HCT116 (cell line): ENCODE data around the gene FBXL13. TPM values are rescaled to one million over a fixed set of nuclear protein-coding genes. Genes with fewer than 3 reads are reported as not detected.

ENCODE experiments used
- ATAC-seq: fragments of 200-7000 bp; cut with Tn5 transposase; 2 replicates; pipeline ENCODE4 v1.9.1; 2020; ENCODE audit warnings: mild to moderate bottlenecking, moderate library complexity
- BruUV-seq: library from RNA; stranded (reverse); fragments of 400-500 nt; replicated peaks from 2 replicates; lab custom pipeline; 2021; lab: Mats Ljungman, UMichigan
- CTCF ChIA-PET: fragments of 300-600 bp; sonication (Branson Sonifier 250); formaldehyde crosslinking; loops from one replicate; lab custom pipeline; 2021; ENCODE audit warnings: antibody characterized with exemption; lab: Charles Lee
- POLR2A ChIA-PET: fragments of 300-600, 350-600 bp; sonication (Branson Sonifier 250); formaldehyde crosslinking; loops from one replicate; lab custom pipeline; 2021; ENCODE audit warnings: antibody characterized with exemption; lab: Charles Lee
- RAD21 ChIA-PET, 2 experiments: fragments of 300-600 bp; sonication (Branson Sonifier 250); formaldehyde crosslinking; loops; one replicate each; lab custom pipeline; 2023; ENCODE audit warnings: low total read pairs in 2 of 2; ENCODE audit not compliant: uncharacterized antibody in 2 of 2, unreplicated experiment in 2 of 2, low non-redundant PET in 1 of 2; lab: Charles Lee
- DNase-seq: peaks from one replicate; pipeline ENCODE4 v3.0.0-alpha.2; 2010; ENCODE audit warnings: low read depth, low spot score
- H2AFZ ChIP-seq: fragments of 200-600 bp; shearing (Covaris generic), sonication (generic); 2 replicates; pipeline ENCODE4 v1.6.1; 2017; ENCODE audit warnings: low read depth, mixed run types, mixed read lengths, antibody characterized with exemption, low read length; ENCODE audit not compliant: poor library complexity, severe bottlenecking
- H3K27ac ChIP-seq: 2 replicates; pipeline ENCODE4 v1.5.1; 2012; ENCODE audit warnings: low read depth, low read length
- H3K27me3 ChIP-seq: fragments of 200-600 bp; sonication (generic); 2 replicates; pipeline ENCODE4 v1.6.1; 2016; ENCODE audit warnings: mixed run types, low read length, mixed read lengths; ENCODE audit not compliant: insufficient read depth
- H3K36me3 ChIP-seq, 2 experiments: fragments of 200-500 bp in 1 of 2; fragments of 200-600 bp in 1 of 2; sonication (Bioruptor generic) in 1 of 2; sonication (generic) in 1 of 2; 2 replicates each; pipeline versions ENCODE4 v1.5.1 to v1.6.1; 2014 to 2016; ENCODE audit warnings: low read length in 2 of 2, inconsistent platforms in 1 of 2, mixed read lengths in 1 of 2, mixed run types in 1 of 2; ENCODE audit not compliant: insufficient read depth in 2 of 2, control insufficient read depth in 1 of 2
- H3K4me1 ChIP-seq, 2 experiments: fragments of 200-600 bp in 1 of 2; sonication (generic) in 1 of 2; 2 replicates each; pipeline versions ENCODE4 v1.5.1 to v1.6.1; 2012 to 2017; ENCODE audit warnings: low read length in 2 of 2, inconsistent platforms in 1 of 2, mild to moderate bottlenecking in 1 of 2, mixed read lengths in 1 of 2, mixed run types in 1 of 2, moderate library complexity in 1 of 2; ENCODE audit not compliant: insufficient read depth in 2 of 2, control insufficient read depth in 1 of 2
- H3K4me2 ChIP-seq: fragments of 200-600 bp; sonication (generic); 2 replicates; pipeline ENCODE4 v1.6.1; 2017; ENCODE audit warnings: mixed run types, low read length, mixed read lengths
- H3K4me3 ChIP-seq, 2 experiments: fragments of 200-600 bp in 1 of 2; sonication (generic) in 1 of 2; replicated peaks in 1 of 2; 2 replicates each; pipeline ENCODE4 v1.5.1; 2011 to 2016; ENCODE audit warnings: low read length in 2 of 2, control low read depth in 1 of 2, low read depth in 1 of 2, mild to moderate bottlenecking in 1 of 2, mixed read lengths in 1 of 2, mixed run types in 1 of 2
- H3K79me2 ChIP-seq: fragments of 200-600 bp; sonication (generic); 2 replicates; pipeline ENCODE4 v1.6.1; 2017; ENCODE audit warnings: mild to moderate bottlenecking, mixed run types, low read length, moderate library complexity, mixed read lengths; ENCODE audit not compliant: insufficient read depth
- H3K9ac ChIP-seq: fragments of 200-600 bp; sonication (generic); 2 replicates; pipeline ENCODE4 v1.6.1; 2016; ENCODE audit warnings: low read length, mixed read lengths
- H3K9me2 ChIP-seq: fragments of 200-600 bp; sonication (generic), shearing (Covaris generic); 2 replicates; pipeline ENCODE4 v1.6.1; 2017; ENCODE audit warnings: mixed run types, mild to moderate bottlenecking, moderate library complexity; ENCODE audit not compliant: insufficient read depth
- H3K9me3 ChIP-seq, 2 experiments: fragments of 200-500 bp in 1 of 2; fragments of 200-600 bp in 1 of 2; sonication (Bioruptor generic) in 1 of 2; sonication (generic) in 1 of 2; 2 replicates each; pipeline ENCODE4 v1.6.1; 2014 to 2017; ENCODE audit warnings: low read length in 2 of 2, mixed read lengths in 2 of 2, inconsistent platforms in 1 of 2, low read depth in 1 of 2, mild to moderate bottlenecking in 1 of 2, mixed run types in 1 of 2, moderate library complexity in 1 of 2; ENCODE audit not compliant: control insufficient read depth in 1 of 2, insufficient read depth in 1 of 2
- H4K20me1 ChIP-seq: fragments of 200-600 bp; sonication (generic), shearing (Covaris generic); 2 replicates; pipeline ENCODE4 v1.6.1; 2017; ENCODE audit warnings: mixed run types, mild to moderate bottlenecking, moderate library complexity; ENCODE audit not compliant: insufficient read depth
- CBX3 ChIP-seq: IDR thresholded peaks from 2 replicates; pipeline ENCODE4 v1.6.1; 2012; ENCODE audit warnings: low read depth
- CEBPB ChIP-seq: IDR thresholded peaks from 2 replicates; pipeline ENCODE4 v1.6.1; 2012; ENCODE audit warnings: low read depth
- EZH2phosphoT487 ChIP-seq: fragments of 200-600 bp; IDR thresholded peaks from 2 replicates; pipeline ENCODE4 v1.6.1; 2018; ENCODE audit warnings: antibody characterized with exemption, borderline replicate concordance
- FOSL1 ChIP-seq: IDR thresholded peaks from 2 replicates; pipeline ENCODE4 v1.6.1; 2012; ENCODE audit warnings: low read depth
- JUND ChIP-seq: IDR thresholded peaks from 2 replicates; pipeline ENCODE4 v1.6.1; 2012
- POLR2AphosphoS5 ChIP-seq: IDR thresholded peaks from 2 replicates; pipeline ENCODE4 v1.6.1; 2011; ENCODE audit warnings: mild to moderate bottlenecking, low read depth, low read length, moderate library complexity
- SRF ChIP-seq: IDR thresholded peaks from 2 replicates; pipeline ENCODE4 v1.6.1; 2012; ENCODE audit warnings: low read depth
- TCF7L2 ChIP-seq: IDR thresholded peaks from 2 replicates; pipeline ENCODE4 v1.7.0; 2011; ENCODE audit warnings: borderline replicate concordance, inconsistent platforms; ENCODE audit not compliant: insufficient read depth, insufficient read length; ENCODE audit errors: extremely low read depth
- ZFX ChIP-seq: fragments of 450-650 bp; IDR thresholded peaks from 2 replicates; pipeline ENCODE4 v1.6.1; 2017
- ZNF274 ChIP-seq: fragments of 200-500 bp; sonication (Bioruptor generic); IDR thresholded peaks from 2 replicates; pipeline ENCODE4 v1.6.1; 2014; ENCODE audit warnings: mild to moderate bottlenecking, low read depth, low read length, inconsistent platforms
- intact Hi-C: fragments of 100-400 bp; cut with micrococcal nuclease; formaldehyde crosslinking; loops from 2 replicates; pipeline ENCODE4 v1.10.0; 2022
- total RNA-seq: library from RNA; stranded (reverse); gene quantifications from one replicate; pipeline ENCODE4 v1.2.1, GENCODE V29; 2021; ENCODE audit not compliant: unreplicated experiment
- TF ChIP-seq, protein P1 (sequence below): IDR thresholded peaks from 2 replicates; pipeline ENCODE4 v1.6.1; 2012

FBXL13 gene
- total RNA-seq, 1 experiment from 2014 or later = 1.0 TPM

DNA sequence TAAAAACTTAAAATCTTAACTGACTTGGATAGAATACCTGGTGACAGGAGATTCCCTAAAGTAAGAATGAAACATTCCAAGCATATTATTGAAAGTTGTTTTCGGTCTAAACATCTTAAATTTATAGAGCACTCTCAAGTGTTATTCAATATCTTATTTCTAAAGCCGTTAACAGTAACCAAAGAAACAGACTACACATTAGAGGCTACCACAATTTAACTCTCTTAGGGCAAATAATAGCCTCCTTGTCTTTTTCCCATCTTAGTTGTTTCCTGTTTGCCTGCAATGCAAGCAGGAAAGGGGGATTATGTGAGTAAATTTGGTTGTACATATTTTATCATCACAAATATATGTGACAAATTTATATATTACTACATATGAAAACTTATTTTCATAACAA is 42.9 kb upstream of the FBXL13 start:
- no peaks in the 10 kb centered on the region for H3K79me2 ChIP-seq
- H4K20me1 ChIP-seq = no peaks in the 10 kb centered on the region
- no peak for DNase-seq
- H3K4me1 ChIP-seq = peaks cover 8 to 12% of the 10 kb centered on the region in 2 experiments
- no peak overlapping the region for H3K4me2 ChIP-seq
- no peak overlapping the region for H3K27ac ChIP-seq
- TF ChIP-seq FOSL1 (no peak), CBX3 (no peak), POLR2AphosphoS5 (no peak), CEBPB (no peak), TCF7L2 (no peak), EZH2phosphoT487 (no peak), JUND (no peak), ZNF274 (no peak)
- TF ChIP-seq, protein P1, sequence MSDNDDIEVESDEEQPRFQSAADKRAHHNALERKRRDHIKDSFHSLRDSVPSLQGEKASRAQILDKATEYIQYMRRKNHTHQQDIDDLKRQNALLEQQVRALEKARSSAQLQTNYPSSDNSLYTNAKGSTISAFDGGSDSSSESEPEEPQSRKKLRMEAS = no peak
- no peaks in the 10 kb centered on the region for H3K27me3 ChIP-seq
- ChIA-PET POLR2A (no interaction called here), CTCF (no interaction called here), RAD21 (no interaction called here)
- no peak overlapping the region for H3K4me3 ChIP-seq
- H3K9ac ChIP-seq = no peak overlapping the region
- H3K9me3 ChIP-seq = no peaks in the 10 kb centered on the region
- no peak overlapping the region for H2AFZ ChIP-seq
- no TSS peak for BruUV-seq
- no peaks in the 10 kb centered on the region for H3K9me2 ChIP-seq
- intact Hi-C loops = no loop called here
- peaks cover 0 to 8% of the 10 kb centered on the region in 2 experiments; a peak in 1 of 4 replicates for H3K36me3 ChIP-seq
- ATAC-seq = no peak

DNA sequence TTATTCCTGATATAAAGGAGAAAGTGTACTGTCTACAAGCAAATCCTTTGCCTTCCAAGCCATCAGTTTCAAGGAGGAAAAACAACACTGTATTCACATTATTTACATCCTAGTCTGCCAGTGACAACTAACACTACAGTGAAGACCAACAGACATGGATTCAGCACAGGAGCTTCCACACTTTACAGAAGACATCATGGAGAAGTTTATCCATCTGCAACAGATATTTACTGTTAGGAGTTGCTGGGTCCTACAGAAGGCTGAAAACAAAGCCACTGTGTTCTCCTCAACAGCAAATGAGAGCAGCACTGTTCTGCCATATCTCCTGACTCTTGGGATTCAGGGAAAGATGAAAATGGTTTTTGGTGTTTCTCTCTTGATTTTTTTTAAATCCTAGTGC is 42.4 kb upstream of the FBXL13 start:
- H3K9me3 ChIP-seq = no peaks in the 10 kb centered on the region
- no peaks in the 10 kb centered on the region for H3K9me2 ChIP-seq
- ChIA-PET RAD21 (no interaction called here), POLR2A (no interaction called here)
- intact Hi-C loops = no loop called here
- ATAC-seq (no peak), DNase-seq (no peak)
- no peaks in the 10 kb centered on the region for H4K20me1 ChIP-seq
- H3K4me3 ChIP-seq = no peak overlapping the region
- no peak overlapping the region for H3K9ac ChIP-seq
- H3K79me2 ChIP-seq = no peaks in the 10 kb centered on the region
- no peak overlapping the region for H3K27ac ChIP-seq
- peaks cover 0 to 8% of the 10 kb centered on the region in 2 experiments; a peak in 1 of 4 replicates for H3K36me3 ChIP-seq
- TF ChIP-seq, protein P1 = no peak
- TF ChIP-seq SRF (no peak), EZH2phosphoT487 (no peak), ZFX (no peak)
- TF ChIP-seq, all 23 proteins: peak for 0
- no TSS peak for BruUV-seq
- Histone ChIP-seq H3K27me3 (no peaks in the 10 kb centered on the region), H2AFZ (no peak overlapping the region), H3K4me2 (no peak overlapping the region), H3K4me1 (peaks cover 8 to 12% of the 10 kb centered on the region in 2 experiments)
- CTCF ChIA-PET = no interaction called here
